Stimulated activated CD4-positive, alpha-beta T cell treated with anti-CD3 and anti-CD28 coated beads, Interleukin-2, amount 100 ng/mL, for 24 hours (primary cell): ENCODE measurements around the gene RGS6.

ENCODE experiments used
- DNase-seq, 2 donors: peaks; one replicate each; pipeline ENCODE4 v3.0.0-alpha.2; 2020

Gene RGS6

DNA sequence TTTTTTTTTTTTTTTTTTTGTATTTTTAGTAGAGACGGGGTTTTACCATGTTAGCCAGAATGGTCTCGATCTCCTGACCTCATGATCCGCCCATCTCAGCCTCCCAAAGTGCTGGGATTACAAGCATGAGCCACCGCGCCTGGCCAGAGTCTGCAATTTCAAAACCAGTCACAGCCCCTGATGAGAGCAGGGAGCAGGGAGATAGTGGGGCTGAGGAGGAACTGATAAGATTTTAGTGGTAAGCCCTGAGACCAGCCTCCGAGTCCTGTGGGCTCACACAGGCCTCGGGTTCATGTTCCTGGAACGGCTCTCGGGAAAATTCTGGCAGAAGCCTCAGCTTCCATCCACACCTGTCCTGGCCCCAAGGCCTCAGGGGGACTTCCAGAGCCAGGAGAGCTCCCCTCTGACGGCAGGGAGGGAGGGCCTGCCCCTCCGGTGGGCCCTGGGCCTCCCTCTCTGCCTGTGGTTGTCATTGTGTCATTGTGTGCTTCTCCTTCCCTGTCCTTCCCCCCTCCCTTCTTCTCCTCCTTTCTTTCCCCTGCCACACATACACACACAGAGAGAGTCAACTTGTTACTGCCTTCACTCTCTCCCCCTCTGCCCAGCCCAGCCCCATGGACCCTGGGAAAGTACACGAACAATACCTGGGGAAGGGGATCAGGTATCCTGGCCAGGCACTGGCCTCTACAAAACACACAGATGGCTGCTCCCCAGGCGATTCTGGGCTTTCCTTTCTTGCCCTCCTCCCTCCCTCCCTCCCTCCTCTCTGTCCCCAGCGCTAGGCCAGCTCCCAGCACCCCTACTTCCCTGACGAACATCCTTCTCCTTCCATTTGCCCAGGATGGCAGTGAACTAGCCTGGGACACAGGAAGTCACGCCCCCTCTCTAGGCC is 667.6 kb downstream of the RGS6 start:
- no peak for DNase-seq

DNA sequence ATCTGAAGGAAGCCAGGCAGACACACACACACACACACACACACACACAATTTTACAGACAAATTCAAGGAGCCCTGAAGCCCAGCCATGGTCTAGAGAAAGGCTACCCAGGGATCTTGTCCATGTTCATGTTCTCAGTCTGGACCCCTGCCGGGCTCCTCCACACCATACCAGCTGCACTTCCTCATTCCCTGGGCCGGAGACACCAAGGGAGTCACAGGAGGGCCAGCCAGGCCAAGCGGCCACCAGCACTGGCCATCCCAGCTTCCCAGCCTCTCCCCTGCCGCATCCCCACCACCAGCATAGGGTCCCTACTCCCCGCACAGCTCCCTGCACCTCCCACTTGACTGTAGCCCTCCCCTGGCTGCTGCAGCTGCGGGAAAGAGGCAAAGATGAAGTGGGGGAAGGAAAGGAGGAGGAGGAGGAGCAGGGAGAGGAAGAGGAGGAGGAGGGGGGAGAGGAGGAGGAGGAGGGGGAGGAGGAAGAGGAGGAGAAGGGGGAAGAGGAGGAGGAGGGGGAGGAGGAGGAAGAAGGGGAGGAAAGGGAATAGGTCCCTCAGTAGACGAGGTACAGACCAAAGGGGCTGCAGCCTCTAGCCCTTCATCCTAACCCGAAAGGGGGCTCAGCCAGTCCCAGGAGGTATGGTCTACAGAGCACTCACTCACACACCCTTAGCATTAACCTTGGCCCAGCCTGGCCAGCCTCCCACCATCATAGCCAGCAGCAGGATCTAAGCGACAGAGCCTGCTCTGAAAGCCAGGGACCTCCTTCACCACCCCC is 668.5 kb downstream of the RGS6 start:
- DNase-seq: no peak

DNA sequence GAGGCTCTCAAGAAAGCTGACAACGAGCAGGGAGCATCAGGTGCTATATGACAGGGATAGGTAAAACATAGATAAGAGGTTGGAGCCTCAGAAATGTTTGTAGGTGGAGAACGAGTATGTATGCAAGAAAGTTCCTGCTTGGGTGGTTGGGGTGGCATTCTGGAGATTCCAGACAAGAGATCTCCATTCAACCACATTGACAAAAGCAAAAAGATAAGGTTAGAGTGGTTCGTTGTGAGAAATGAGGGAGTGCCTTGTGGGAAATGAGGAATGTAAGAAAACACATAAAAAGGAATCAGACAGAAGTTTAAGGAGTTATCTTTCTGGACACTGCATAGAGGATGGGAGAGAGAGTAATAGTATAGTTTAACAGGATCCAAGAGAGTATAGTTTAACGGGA is 671.4 kb downstream of the RGS6 start:
- DNase-seq: peak in 1 of 2 donors; percentile 5

DNA sequence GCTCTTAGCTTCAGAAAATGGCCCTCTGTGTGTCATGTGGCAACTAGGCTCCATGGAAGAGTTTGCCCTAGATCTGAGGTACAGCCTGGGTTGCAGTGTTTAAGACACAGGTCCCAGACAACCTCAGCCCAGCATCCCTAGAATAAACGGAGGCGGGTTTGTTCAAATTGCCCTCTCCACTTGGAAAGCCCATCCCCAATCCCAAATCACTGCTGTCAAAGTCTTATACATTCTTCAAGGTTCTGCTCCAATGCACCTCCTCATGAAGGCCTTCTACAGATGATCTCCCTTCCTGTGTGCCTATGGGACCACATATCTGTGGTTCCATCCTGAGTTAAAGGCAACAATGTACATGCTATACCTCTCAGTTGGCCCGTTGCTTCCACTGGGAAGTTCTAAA is 671.9 kb downstream of the RGS6 start:
- DNase-seq: peak in 1 of 2 donors; percentile 5

DNA sequence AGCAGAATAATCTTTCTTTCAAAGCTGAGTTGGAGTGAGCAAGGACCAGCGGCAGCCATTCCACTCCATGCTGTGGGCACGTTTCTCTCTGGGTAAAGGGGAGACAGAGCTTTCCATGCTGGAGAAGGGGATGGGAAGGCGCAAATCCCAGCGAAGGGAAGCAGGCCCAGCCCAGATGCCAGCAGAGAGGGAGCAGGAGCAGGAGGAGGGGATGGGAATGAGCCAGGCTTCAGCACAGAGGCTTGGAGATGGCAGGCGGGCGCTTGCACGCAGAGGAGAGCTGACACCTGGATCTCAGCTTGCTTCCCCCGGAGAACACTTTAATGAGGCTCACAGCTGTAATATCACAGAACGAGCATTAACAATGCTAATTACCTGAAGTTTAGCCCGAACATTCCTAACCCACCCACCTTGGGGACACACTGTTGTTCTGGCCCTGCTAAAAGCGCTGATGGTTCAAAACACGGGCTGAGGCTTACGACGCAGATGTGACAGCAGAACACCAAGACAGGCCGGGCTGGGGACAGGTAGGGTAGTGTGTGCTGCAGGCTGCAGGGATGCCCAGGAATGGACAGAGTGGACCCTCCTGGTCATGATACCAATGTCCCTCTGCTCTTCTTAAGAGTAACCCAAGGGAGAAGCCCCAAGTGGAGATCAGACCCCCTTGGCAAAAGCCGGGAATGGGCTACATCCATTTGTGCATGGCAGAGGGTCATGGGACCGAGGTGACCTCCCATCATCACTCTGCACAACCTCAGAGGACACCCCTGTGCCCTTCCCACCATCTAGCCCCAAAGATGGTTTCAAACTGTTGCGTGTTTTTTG is 673.1 kb downstream of the RGS6 start:
- peak in 1 of 2 donors; percentile 10 for DNase-seq

DNA sequence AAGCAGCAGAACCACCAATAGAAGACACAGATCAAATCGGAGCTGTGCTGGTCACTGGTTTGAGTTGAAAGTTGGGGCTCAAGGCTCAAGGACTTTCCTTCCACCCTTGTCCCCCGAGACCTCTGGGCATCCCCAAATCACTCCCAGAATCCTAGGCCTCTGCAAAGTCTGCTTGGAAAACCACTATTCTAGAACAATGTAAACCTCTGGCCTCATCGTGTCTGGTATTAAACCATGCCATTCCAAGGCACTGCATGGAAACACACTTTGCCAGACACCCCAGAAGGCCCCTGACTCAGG is 673.6 kb downstream of the RGS6 start:
- DNase-seq: no peak

DNA sequence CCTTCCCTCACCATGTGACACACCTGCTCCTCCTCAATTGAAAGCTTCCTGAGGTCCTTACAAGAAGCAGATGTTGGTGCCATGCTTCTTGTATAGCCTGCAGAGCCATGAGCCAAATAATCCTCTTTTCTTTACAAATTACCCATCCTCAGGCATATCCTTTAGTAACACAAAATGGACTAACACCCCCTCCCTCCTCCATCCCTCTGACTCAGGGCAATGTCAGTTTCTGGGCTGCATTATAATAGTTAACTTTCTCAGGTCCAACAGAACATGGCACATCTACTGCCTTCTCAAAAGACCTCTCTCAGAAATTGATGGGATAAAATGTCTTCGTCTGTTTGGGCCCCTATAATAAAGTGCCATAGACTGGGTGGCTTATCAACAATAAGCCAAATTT is 674.6 kb downstream of the RGS6 start:
- DNase-seq: peak in 1 of 2 donors; percentile 4

DNA sequence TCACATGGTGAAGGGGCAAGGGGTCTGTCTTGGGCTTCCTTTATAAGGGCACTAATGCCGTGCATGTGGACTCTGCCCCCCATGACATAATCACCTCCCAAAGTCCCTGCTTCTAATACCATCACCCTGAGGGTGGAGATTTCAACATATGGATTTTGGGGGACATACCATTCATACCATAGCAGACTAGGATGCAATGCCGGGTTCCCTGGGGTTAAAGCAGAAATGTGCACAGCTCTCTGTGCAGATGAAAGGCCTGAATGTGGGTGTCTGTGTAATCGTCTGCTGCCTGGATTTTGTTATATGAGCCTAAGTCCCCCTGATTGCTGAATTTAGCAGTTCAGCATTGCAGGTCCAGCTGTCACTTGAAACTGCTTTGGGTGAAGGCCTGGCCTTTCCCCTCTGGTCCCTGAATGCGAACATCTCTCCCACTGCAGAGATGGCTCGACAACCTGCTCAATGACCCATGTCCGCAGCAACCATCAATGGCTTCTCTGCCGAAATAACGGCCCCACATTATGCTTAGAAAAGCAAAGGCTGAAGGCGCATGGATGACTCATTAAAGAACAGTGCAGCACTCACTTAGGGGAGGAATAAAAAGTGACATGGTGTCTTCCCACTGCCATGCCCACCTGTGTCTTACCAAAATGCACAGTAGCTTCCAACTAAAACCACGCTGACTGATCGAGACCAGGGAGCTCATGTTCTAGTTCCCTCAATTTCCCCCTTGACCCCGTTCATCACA is 675.3 kb downstream of the RGS6 start:
- peak in 1 of 2 donors; percentile 12 for DNase-seq

DNA sequence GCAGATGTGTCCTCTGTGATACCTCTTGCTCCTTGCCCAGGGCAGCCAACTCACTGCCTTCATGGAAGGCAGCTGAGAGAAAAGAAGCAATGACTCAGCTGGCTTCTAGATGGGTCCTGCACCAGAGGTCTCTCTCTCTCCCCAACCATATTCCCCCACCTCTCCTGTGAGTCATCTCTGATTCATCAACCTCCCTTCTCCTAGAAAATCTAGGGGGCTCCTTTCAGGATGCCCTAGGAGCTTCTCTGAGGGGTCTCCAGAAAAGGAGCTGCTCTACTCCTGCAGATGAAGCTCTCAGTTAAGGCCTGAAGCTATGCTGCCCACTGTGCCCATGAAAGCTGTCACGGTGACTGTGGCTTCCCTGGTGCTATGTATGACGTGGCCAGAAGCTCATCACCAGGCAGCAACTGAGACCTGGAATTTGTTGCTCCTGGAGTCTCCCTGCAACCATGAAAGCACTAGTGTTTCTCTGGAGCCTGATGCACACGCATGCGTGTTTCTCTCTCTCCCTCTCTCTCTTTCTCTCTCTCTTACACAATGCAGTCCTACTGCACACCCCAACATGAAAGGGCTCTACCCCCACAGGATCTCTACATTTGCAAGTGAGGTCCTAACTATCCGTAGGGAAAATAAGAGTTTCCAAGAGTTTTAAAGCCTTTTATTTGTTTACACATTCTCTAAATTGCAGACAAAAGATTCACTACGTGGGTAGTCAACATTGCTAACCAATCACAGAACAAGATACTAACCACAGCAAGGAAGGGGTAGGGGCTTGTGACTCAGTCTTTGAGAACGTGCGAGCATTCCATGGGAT is 676.4 kb downstream of the RGS6 start:
- DNase-seq: peak in 1 of 2 donors; percentile 12

DNA sequence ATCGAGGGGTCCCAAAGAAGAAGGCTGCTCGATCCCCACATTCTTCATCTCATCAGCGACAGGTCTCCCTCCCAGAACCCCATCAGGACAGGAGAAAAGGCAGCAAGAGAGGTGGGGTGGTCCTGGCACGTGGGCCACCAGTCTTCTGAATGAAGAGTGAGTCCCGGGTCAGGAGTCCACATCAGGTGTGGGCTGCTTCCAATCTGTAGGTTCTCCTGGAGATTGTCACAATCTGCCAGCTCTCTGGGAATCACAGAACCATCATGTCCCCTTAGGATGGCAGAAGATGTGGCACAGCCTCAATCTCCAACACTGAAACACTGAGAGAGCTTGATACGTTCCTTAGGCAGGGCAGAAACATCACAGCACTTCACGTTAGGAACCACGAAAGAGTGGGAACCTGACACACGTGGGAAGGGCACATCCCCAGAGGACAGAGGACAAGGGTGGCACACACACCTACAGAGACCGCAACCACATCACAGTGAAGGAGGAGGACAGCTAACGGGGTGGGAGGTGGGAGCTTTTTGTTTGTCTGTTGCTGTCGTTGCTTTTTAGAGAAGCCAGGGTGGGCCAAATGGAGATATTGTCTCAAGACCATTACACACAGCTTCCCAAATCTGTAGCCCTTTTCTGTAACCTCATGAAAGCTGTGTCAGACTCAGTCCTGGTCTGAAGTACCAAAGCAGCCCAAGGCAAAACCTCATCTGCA is 677.1 kb downstream of the RGS6 start:
- DNase-seq: peak in 1 of 2 donors; percentile 8

DNA sequence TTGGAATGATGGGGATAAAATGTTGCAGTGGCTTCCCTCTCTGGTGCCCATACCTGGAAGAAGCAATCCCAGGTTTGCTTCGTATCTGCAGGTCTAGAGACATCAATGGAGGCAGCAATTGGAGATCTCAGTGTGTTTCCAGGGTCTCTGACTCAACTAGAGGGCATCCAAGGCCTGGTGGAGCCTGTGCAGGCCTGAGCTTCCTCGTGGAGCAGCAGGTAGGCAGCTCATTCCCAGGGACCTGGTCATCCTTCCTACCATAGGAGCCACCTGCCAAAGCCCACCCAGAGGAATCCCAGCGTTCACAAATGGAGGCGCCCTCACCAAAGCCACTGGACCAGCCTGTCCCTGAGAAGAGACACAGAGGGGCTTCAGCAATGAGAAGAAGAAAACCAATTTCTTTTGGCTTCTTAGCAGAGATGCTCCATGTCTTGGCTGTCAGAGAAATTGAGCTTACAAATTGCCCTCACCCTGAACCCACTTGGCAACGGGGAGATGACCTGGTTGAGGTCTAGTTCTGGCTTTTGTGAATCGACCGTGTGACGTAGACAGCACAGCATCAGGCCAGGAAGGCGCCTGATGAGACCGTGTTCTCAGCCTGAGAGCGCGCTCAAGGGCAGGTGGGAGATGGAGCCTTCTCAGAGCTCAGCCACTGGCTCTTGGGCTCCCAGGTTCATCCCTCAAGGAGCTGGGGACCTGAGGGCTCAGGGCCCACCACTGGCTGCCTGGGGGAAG is 678.0 kb downstream of the RGS6 start:
- DNase-seq: peak in 1 of 2 donors; percentile 8

DNA sequence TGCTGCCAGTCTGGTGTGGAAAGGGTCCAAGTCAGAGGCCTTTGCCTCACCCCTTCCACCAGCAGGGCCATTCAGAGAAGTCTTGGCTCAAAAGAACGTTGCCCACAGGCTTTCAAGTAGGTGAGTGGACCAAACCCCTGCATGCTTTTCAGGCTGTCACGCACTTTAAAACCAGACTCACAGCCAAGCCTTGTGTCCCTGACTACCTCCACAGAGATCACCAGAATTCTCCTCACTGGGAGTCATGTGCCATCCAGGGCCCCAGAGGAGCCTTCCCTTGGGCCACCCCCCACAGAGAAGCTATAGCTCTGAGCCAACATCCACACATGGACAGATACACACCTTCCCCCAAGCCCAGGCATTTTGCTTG is 678.6 kb downstream of the RGS6 start:
- DNase-seq: peak in 1 of 2 donors; percentile 8

DNA sequence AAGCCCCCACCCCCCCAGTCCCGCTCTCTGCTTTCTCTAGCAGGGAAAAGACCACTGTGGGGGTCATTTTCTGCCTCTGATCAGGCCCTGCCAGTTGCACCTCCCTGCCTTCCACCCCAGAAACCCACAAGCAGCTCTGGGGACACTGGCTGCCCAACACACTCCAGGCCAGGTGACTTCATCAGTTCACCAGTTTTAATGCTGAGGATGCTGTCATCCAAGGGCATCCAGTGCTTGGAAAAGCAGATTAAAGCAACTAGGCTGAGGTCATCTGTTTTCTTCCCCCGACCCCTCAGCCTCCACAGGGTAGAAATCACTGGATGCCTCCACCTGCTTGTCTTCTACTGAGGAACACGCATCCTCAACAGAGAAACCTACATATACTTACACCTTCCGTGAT is 679.3 kb downstream of the RGS6 start:
- DNase-seq: no peak

DNA sequence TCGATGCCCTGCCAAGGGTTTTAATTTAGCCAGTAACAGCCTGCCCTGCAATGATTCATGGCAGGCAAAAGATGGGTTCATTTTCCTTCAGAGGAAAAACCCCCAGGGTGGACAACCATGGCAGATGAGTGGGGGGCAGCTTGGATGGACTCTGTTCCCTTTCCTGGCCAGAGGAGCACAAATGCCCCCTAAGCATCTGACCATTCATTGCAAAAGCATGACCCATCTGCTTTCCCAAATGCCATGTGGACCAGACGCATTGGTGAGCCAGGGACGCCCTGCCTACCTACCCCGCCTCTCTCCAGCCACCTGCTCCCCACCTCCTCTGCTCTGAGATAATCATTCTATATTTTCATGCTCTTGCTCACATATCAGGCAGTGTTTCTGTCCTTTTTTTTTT is 679.8 kb downstream of the RGS6 start:
- DNase-seq: peak in 1 of 2 donors; percentile 5

DNA sequence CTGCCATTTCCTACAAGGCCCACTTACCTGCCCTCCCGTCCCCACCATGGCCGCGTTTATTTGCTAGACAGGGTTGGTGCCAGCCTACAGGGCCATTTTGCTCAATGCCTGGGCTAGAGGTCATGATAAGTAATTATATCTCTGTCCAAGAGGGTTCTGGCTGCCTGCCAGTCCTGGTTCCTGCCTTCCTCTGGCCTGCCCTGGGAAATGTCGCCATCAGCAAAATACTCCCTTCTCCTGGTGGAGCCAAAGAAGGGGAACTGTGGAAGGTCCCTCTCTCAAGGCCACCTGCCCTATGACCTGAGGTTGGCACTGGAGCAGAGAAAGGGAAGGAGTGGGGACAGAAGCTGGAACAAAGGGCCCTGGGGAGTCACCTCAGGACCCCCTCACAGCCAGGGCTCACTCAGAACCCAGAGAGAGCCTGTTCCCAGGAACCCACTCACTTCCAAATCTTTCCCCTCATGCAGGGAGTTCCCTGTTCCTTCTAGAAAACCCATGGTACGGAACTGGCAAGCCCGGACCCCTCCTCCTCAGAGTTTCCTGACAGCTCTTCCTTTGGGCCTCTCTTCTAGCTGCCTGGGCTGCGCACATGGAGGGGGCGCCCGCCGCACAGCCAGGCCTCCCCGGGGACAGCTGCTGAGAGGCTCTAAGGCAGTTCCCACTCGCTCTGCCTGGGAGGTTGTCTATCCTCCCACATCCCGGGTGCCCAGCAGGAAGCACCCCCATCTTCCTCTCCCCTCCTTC is 681.2 kb downstream of the RGS6 start:
- no peak for DNase-seq

DNA sequence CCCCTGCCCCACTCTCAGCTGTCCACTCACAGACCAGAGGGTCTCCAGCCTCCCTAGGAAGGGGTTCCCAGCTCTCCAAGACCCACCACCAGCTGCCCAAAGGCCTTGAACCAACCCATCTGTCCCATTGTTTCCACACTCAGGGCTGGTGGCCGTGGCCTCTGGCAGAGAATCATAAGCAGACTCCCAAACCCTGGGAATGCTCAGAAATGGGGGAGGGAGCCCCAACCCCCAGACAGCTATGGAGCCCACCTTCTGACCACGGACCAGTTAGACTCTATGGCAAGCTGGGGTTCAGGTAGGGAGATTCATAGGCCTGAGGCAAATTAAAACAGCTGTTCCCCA is 681.7 kb downstream of the RGS6 start:
- no peak for DNase-seq

DNA sequence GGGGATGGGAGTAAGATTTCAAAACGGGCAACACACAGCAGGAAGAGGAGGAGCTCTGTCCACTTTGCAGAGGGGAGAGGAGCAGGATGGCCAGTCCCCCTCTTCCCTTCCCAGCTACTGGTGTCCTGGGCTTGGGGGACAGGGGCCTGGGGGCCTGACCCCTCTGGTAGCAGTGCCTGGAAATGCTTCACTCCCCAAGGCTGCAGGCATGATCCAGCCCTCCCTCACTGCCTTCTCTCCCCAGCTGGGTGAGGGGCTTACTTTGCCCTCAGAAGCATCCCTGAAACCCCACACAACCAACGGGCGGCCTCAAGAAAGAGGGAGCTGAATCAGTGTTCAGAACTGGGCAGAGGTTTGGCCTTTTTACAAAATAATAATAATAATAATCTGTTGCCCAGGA is 682.1 kb downstream of the RGS6 start:
- DNase-seq: peak in 1 of 2 donors; percentile 14

DNA sequence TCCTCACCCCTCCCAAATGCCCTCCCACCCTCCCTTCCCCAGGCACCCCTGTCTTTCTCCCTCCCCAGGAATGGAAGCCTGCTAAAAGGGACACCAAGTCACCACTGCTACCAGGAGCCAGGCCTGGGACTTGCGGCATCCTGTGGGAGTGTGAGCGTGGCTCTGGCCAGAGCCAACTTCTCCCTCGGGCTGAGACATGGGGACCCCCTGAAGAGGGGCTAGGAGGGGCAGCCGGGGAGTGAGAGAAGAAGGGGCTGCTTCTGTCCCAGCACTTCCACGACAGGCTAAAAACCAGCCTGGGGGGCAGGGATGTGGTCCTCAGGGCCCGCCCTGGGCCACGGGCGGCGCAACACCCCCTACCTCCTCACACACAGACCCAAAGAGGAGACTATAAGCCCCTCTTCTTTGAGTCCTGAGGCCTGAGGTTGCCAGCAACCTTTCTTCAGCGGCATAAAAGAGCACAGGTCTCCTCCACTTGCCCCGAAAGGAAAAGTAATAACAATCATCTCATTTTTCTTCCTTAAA is 682.7 kb downstream of the RGS6 start:
- peak in 1 of 2 donors; percentile 0 for DNase-seq

DNA sequence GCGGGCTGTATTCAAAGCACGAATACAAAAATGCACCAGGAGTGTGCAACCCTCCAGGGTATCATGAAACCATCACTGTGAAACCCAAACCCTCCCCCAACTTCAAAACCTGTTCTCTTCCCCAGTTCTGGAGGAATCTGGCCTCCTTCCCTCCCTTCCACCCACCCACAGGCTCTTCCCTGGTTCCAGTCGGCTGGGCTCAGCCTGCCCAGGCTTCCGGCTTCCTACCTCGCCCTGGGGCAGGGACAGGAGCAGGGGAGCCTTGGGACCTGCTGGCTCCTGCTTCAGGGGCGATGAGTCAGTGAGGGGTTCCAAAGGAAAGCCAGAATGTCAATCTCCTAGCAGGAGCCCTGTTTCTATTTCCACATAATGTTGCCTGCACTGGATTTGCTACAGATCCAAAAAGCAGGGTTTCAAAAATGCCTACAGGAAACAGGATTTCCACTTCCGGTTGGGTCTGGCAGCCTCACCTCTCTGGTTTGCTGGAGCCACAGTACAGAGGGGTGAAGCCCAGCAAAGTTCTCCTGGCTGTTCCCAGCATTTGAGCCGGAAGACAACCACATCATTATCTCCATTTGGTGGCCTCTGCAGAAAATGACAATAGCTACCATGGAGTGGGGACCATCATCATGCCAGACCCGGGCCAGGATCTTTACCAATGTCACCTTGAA is 683.4 kb downstream of the RGS6 start:
- peak in 1 of 2 donors; percentile 11 for DNase-seq
